ENCODE data around the gene IGFLR1. TPM values are rescaled to one million over a fixed set of nuclear protein-coding genes. Genes with fewer than 3 reads are reported as not detected.

The IGFLR1 gene
- total and polyA plus RNA-seq, 2 of the 8 experiments (the other 6 are each of a cell fraction or from before 2014, with no cell fraction given): 8.4 to 28.9 TPM

DNA sequence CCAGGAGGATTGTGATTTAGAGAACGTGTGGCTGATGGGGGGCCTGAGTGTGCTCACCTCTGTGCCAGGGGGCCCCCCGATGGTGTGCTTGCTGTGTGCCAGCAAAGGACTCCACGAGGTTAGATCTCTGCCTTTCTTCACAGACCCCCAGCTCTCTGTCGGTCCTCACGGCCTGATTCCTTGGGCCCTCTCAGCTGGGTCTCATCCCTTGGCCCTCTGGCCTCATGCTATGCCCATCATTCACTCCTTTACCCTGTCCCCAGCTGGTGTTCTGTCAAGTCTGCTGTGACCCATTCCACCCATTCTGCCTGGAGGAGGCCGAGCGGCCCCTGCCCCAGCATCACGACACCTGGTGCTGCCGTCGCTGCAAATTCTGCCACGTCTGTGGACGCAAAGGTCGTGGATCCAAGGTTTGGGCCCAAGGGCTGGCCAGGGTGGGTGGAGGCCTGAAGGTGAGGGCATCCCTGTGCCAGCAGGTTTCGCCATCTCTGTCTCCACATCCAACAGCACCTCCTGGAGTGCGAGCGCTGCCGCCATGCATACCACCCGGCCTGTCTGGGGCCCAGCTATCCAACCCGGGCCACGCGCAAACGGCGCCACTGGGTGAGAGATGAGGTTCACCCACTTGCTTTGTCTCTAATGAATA, 16.9 kb downstream of the IGFLR1 start (continued):
- TF ChIP-seq, protein P1, sequence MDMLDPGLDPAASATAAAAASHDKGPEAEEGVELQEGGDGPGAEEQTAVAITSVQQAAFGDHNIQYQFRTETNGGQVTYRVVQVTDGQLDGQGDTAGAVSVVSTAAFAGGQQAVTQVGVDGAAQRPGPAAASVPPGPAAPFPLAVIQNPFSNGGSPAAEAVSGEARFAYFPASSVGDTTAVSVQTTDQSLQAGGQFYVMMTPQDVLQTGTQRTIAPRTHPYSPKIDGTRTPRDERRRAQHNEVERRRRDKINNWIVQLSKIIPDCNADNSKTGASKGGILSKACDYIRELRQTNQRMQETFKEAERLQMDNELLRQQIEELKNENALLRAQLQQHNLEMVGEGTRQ (IDR thresholded peaks at IDR 0.05; ENCODE audit: low read length): no peak
- TF ChIP-seq KDM1A (IDR thresholded peaks at IDR 0.05; ENCODE audit: borderline replicate concordance, low read length) (no peak), CTBP2 (IDR thresholded peaks at IDR 0.05; ENCODE audit: borderline replicate concordance, insufficient read depth, insufficient read length, low read length) (no peak), CHD2 (IDR thresholded peaks at IDR 0.05; ENCODE audit: low read length) (no peak), FOSL1 (IDR thresholded peaks at IDR 0.05; ENCODE audit: insufficient read depth, low read depth, low read length) (no peak), BCL11A (IDR thresholded peaks at IDR 0.05; ENCODE audit: low read depth in 2 of 2, low read length in 2 of 2) (no peak), TEAD4 (IDR thresholded peaks at IDR 0.05; ENCODE audit: low read depth, low read length) (no peak), EGR1 (IDR thresholded peaks at IDR 0.05; ENCODE audit: borderline replicate concordance, low read depth, low read length) (no peak), POLR2A (IDR thresholded peaks at IDR 0.05; ENCODE audit: control extremely low read depth in 1 of 2, low read depth in 2 of 2, low read length in 2 of 2) (no peak)
- TF ChIP-seq, protein P2, sequence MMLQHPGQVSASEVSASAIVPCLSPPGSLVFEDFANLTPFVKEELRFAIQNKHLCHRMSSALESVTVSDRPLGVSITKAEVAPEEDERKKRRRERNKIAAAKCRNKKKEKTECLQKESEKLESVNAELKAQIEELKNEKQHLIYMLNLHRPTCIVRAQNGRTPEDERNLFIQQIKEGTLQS (IDR thresholded peaks at IDR 0.05; ENCODE audit: insufficient read depth, low read depth, low read length): no peak

Data from H1 (cell line).